NCI-H1417 treated with DMSO at 0.1 percent for 48 hours (cell line): Measurements from ENCODE around the gene CLDN25.
"Not testable (repeated sequence)": the region's sequence is repeated elsewhere in the genome, so short reads cannot be mapped to it uniquely, and the experiment has no call there.

Experiments
- DNase-seq: peaks from one replicate; lab custom pipeline; 2025; lab: John Stamatoyannopoulos, UW

The CLDN25 gene

GRCh38 chr11:113779496-113779895 is at the start of gene CLDN25:
Gene CLDN25 (plus strand): TSS chr11:113779796. CDS start chr11:113779796, 0 bp downstream.
- DNase-seq = no peak

- peak; percentile 72 for DNase-seq
Measured at GRCh38 chr11:113730887-113731726, 48.5 kb upstream of the CLDN25 start.

GRCh38 chr11:113732092-113732491 is 47.5 kb upstream of the CLDN25 start:
- DNase-seq = no peak

- no peak for DNase-seq
Measured at GRCh38 chr11:113736323-113736722, 43.3 kb upstream of the CLDN25 start.

- no peak for DNase-seq
Measured at GRCh38 chr11:113752932-113753331, 26.7 kb upstream of the CLDN25 start.

- no peak for DNase-seq
Measured at GRCh38 chr11:113760241-113760640, 19.4 kb upstream of the CLDN25 start.

GRCh38 chr11:113763040-113763439 is 16.6 kb upstream of the CLDN25 start:
- not testable (repeated sequence) for DNase-seq

- DNase-seq = no peak
Measured at GRCh38 chr11:113764527-113765219, 14.9 kb upstream of the CLDN25 start.

- DNase-seq = no peak
Measured at GRCh38 chr11:113771964-113772363, 7.6 kb upstream of the CLDN25 start.

GRCh38 chr11:113773092-113773415 is 6.5 kb upstream of the CLDN25 start:
- no peak for DNase-seq

- peak; percentile 88 for DNase-seq
Measured at GRCh38 chr11:113773416-113774173, 6.0 kb upstream of the CLDN25 start, which contains the start of gene ZW10. Gene ZW10 (minus strand): TSS chr11:113773692. CDS start chr11:113773666, 26 bp downstream.

GRCh38 chr11:113774174-113774503 is 5.5 kb upstream of the CLDN25 start:
- no peak for DNase-seq

- DNase-seq = no peak
Measured at GRCh38 chr11:113778111-113778910, 1.3 kb upstream of the CLDN25 start.

- no peak for DNase-seq
Measured at GRCh38 chr11:113781682-113782081, 2.1 kb downstream of the CLDN25 start.

- DNase-seq = no peak
Measured at GRCh38 chr11:113782134-113782533, 2.5 kb downstream of the CLDN25 start.

GRCh38 chr11:113789016-113789415 is 9.4 kb downstream of the CLDN25 start:
- not testable (repeated sequence) for DNase-seq

- no peak for DNase-seq
Measured at GRCh38 chr11:113789675-113790320, 10.2 kb downstream of the CLDN25 start.

GRCh38 chr11:113796663-113797259 is 17.2 kb downstream of the CLDN25 start:
- no peak for DNase-seq

GRCh38 chr11:113802621-113803020 is 23.0 kb downstream of the CLDN25 start:
- DNase-seq = no peak

GRCh38 chr11:113805640-113806039 is 26.0 kb downstream of the CLDN25 start:
- no peak for DNase-seq

- no peak for DNase-seq
Measured at GRCh38 chr11:113806406-113806805, 26.8 kb downstream of the CLDN25 start.
